CD14-positive monocyte (primary cell): ENCODE data around the gene AKR1B1. TPM values are rescaled to one million over a fixed set of nuclear protein-coding genes. Genes with fewer than 3 reads are reported as not detected.
A peak's percentile ranks its signal among the peaks of the same experiment; 100 is the strongest.

Experiments
- DNase-seq, 3 donors: peaks; one replicate each; pipeline ENCODE4 v3.0.0-alpha.2; 2011 to 2022
- H2AFZ ChIP-seq: 2 replicates; pipeline ENCODE4 v1.6.0; 2012; ENCODE audit warnings: mild to moderate bottlenecking, low read depth, low read length, inconsistent platforms; ENCODE audit not compliant: insufficient read depth, poor library complexity, severe bottlenecking
- H3K27ac ChIP-seq, 2 donors: 1 replicate in 1 of 2; 2 replicates in 1 of 2; pipeline ENCODE4 v1.5.1; 2012 to 2013; ENCODE audit warnings: low read length in 2 of 2, control low read depth in 1 of 2, inconsistent platforms in 1 of 2, low read depth in 1 of 2, mild to moderate bottlenecking in 1 of 2
- H3K27me3 ChIP-seq, 2 donors: one replicate each; pipeline versions ENCODE4 v1.6.0 to v1.6.1; 2011 to 2013; ENCODE audit warnings: low read length in 2 of 2; ENCODE audit not compliant: control insufficient read depth in 2 of 2, insufficient read depth in 2 of 2
- H3K36me3 ChIP-seq, 2 donors: replicated peaks in 1 of 2; 1 replicate in 1 of 2; 2 replicates in 1 of 2; pipeline versions ENCODE4 v1.5.1 to v1.6.1; 2012 to 2013; ENCODE audit warnings: low read length in 2 of 2, control low read depth in 1 of 2, inconsistent platforms in 1 of 2, mild to moderate bottlenecking in 1 of 2; ENCODE audit not compliant: insufficient read depth in 2 of 2, control insufficient read depth in 1 of 2
- H3K4me1 ChIP-seq, 2 donors: 1 replicate in 1 of 2; 2 replicates in 1 of 2; pipeline versions ENCODE4 v1.5.1 to v1.6.1; 2012 to 2013; ENCODE audit warnings: low read length in 2 of 2, control low read depth in 1 of 2, inconsistent platforms in 1 of 2, mild to moderate bottlenecking in 1 of 2, moderate library complexity in 1 of 2; ENCODE audit not compliant: insufficient read depth in 2 of 2, control insufficient read depth in 1 of 2
- H3K4me2 ChIP-seq: replicated peaks from 2 replicates; pipeline ENCODE3; 2012; ENCODE audit warnings: low read length, moderate library complexity, mild to moderate bottlenecking; ENCODE audit not compliant: poor library complexity, severe bottlenecking; ENCODE audit errors: extremely low read depth
- H3K4me3 ChIP-seq, 3 experiments: fragments of 200-600 bp in 1 of 3; sonication (generic) in 1 of 3; replicated peaks in 1 of 3; 1 replicate in 2 of 3; 2 replicates in 1 of 3; pipeline ENCODE4 v1.5.1; 2011 to 2013; ENCODE audit warnings: low read length in 3 of 3, mild to moderate bottlenecking in 3 of 3, control low read depth in 2 of 3, low read depth in 2 of 3, inconsistent platforms in 1 of 3, moderate library complexity in 1 of 3
- H3K79me2 ChIP-seq: 2 replicates; pipeline ENCODE4 v1.6.0; 2012; ENCODE audit warnings: mild to moderate bottlenecking, control low read depth, inconsistent platforms, low read length, moderate library complexity; ENCODE audit not compliant: insufficient read depth
- H3K9ac ChIP-seq: 2 replicates; pipeline ENCODE4 v1.6.0; 2017; ENCODE audit warnings: low read length, mild to moderate bottlenecking; ENCODE audit not compliant: insufficient read depth, poor library complexity, severe bottlenecking
- H3K9me3 ChIP-seq, 2 donors: replicated peaks in 1 of 2; 1 replicate in 1 of 2; 2 replicates in 1 of 2; pipeline versions ENCODE4 v1.5.1 to v1.6.1; 2012 to 2013; ENCODE audit warnings: low read length in 2 of 2, control low read depth in 1 of 2; ENCODE audit not compliant: control insufficient read depth in 1 of 2, insufficient read depth in 1 of 2
- H4K20me1 ChIP-seq: 2 replicates; pipeline ENCODE4 v1.6.0; 2012; ENCODE audit warnings: mild to moderate bottlenecking, low read length, control low read depth, moderate library complexity; ENCODE audit not compliant: insufficient read depth
- H3K27ac Mint-ChIP-seq, 7 donors: one replicate each; pipeline ENCODE4 v1.8.0; 2020; ENCODE audit warnings: mild to moderate bottlenecking in 7 of 7, mixed read lengths in 7 of 7, moderate library complexity in 6 of 7, inconsistent platforms in 2 of 7
- H3K27me3 Mint-ChIP-seq, 3 donors: one replicate each; pipeline ENCODE4 v1.8.0; 2021 to 2022; ENCODE audit warnings: low read depth in 3 of 3, mild to moderate bottlenecking in 3 of 3, mixed read lengths in 3 of 3, moderate library complexity in 3 of 3, inconsistent platforms in 1 of 3
- H3K36me3 Mint-ChIP-seq, 2 donors: one replicate each; pipeline ENCODE4 v1.8.0; 2020; ENCODE audit warnings: mixed read lengths in 2 of 2, inconsistent platforms in 1 of 2, mild to moderate bottlenecking in 1 of 2
- H3K4me1 Mint-ChIP-seq: one replicate; pipeline ENCODE4 v1.8.0; 2020; ENCODE audit warnings: mild to moderate bottlenecking, mixed read lengths
- H3K4me3 Mint-ChIP-seq, 2 donors: one replicate each; pipeline ENCODE4 v1.8.0; 2020; ENCODE audit warnings: mild to moderate bottlenecking in 2 of 2, mixed read lengths in 2 of 2, moderate library complexity in 1 of 2
- H3K9me3 Mint-ChIP-seq, 7 donors: one replicate each; pipeline ENCODE4 v1.8.0; 2020 to 2022; ENCODE audit warnings: mixed read lengths in 7 of 7, mild to moderate bottlenecking in 6 of 7, moderate library complexity in 6 of 7, inconsistent platforms in 2 of 7
- CTCF ChIP-seq: fragments of 200-600 bp; IDR thresholded peaks from one replicate; pipeline ENCODE4 v1.8.0; 2022; ENCODE audit warnings: antibody characterized with exemption, mild to moderate bottlenecking
- WGBS: methylation state at CpG from one replicate; pipeline ENCODE4 v1.1.5; 2013; ENCODE audit warnings: missing lambda C conversion rate; ENCODE audit not compliant: insufficient coverage; 5-methylcytosine and 5-hydroxymethylcytosine counted together
- intact Hi-C, 2 donors: fragments of 100-400 bp; cut with micrococcal nuclease; formaldehyde crosslinking; loops; one replicate each; pipeline versions ENCODE4 v1.15.0 to v1.15.1; 2023
- polyA plus RNA-seq, 3 donors: library from polyadenylated mRNA; depleted of rRNA in 1 of 3; unstranded in 2 of 3; stranded (reverse) in 1 of 3; fragments of 300-500 nt in 2 of 3; fragments of >200 nt in 1 of 3; fragmentation: Illumina TruSeq in 2 of 3; gene quantifications; 1 replicate in 2 of 3; 2 replicates in 1 of 3; pipeline ENCODE4 v1.2.3, GENCODE V29; 2012 to 2021

AKR1B1 gene
- polyA plus RNA-seq, 3 donors = 50.1 to 66.4 (median 62.6) TPM

- H3K27ac Mint-ChIP-seq = peak overlapping the region in 1 of 7 donors; percentile 31
- no peak overlapping the region for H2AFZ ChIP-seq
- H3K4me1 ChIP-seq = peaks cover 40 to 41% of the 10 kb centered on the region in 2 donors
- H3K27me3 ChIP-seq = no peaks in the 10 kb centered on the region
- intact Hi-C loops = no loop called here
- peaks cover 47% of the 10 kb centered on the region for H3K4me1 Mint-ChIP-seq
- H3K9me3 Mint-ChIP-seq = no peaks in the 10 kb centered on the region
- WGBS = 84% methylated on average over 7 of the region's 7 CpGs
- H4K20me1 ChIP-seq = no peaks in the 10 kb centered on the region
- no peak overlapping the region for H3K27ac ChIP-seq
- no peak overlapping the region for H3K4me3 Mint-ChIP-seq
- DNase-seq = no peak
- H3K9ac ChIP-seq = no peak overlapping the region
- H3K36me3 ChIP-seq = peaks cover 26 to 48% of the 10 kb centered on the region in 2 donors
- no peaks in the 10 kb centered on the region for H3K9me3 ChIP-seq
- H3K27me3 Mint-ChIP-seq = peaks cover 0 to 5% (median 1%) of the 10 kb centered on the region in 3 donors
- no peak for TF ChIP-seq CTCF
- H3K79me2 ChIP-seq = peaks cover 10% of the 10 kb centered on the region
- H3K4me2 ChIP-seq = no peak overlapping the region
- H3K36me3 Mint-ChIP-seq = peaks cover 55 to 61% of the 10 kb centered on the region in 2 donors
- no peak overlapping the region for H3K4me3 ChIP-seq
Measured at GRCh38 chr7:134449680-134450079, 9.2 kb downstream of the AKR1B1 start.

DNA sequence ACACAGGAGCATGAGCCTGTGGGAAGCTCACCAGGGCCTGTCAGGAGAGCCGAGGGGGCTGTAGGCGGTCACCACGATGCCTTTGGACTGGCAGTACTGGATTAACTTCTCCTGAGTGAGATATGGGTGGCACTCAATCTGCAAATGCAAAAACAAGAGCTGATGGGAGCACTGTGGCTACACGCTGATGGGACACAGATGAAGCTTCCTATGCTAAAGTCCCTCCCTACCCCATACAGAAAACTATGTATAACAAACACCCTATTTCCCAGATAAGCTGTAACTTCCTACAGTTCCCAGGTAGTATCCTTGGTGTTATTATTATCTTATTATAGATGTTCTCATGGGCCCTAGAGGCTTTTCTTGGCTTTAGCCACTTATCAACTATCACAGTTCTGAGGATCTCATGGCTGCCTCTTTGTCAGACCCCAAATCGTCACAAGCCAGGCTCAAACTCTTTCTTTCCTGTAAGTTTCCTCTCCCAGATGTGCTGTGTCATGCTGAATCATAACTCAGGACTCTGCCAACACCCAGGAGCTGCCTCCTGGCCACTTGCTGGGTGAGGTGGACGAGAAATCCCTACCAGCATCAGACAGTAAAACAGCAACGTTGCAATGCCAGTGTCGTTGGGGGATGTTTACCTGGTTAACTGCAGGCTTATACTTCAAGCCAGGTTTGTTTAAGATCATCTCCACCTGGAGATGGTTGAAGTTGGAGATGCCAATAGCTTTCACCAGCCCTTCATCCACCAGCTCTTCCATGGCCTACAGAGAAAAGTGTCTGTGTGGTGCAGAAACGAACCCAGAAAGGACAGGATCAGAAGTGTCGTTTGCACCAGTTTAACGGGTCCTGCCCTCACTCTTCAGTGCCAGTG, 10.3 kb downstream of the AKR1B1 start:
- peak overlapping the region in 5 of 7 donors; percentile 24 to 56 (median 46) for H3K27ac Mint-ChIP-seq

More for the DNA sequence above, 10.3 kb downstream of the AKR1B1 start:
- H3K79me2 ChIP-seq = peaks cover 10% of the 10 kb centered on the region
- H3K9ac ChIP-seq = peak overlapping the region; percentile 19
- WGBS = 86% methylated on average over 7 of the region's 11 CpGs
- H3K36me3 ChIP-seq = peaks cover 26 to 53% of the 10 kb centered on the region in 2 donors
- no peaks in the 10 kb centered on the region for H4K20me1 ChIP-seq
- peak in 2 of 3 donors; percentile 20 to 44 for DNase-seq
- intact Hi-C loops = no loop called here
- Mint-ChIP-seq H3K4me1 (peaks cover 47% of the 10 kb centered on the region), H3K4me3 (no peak overlapping the region), H3K9me3 (no peaks in the 10 kb centered on the region), H3K27me3 (peaks cover 0 to 6% (median 5%) of the 10 kb centered on the region in 3 donors), H3K36me3 (peaks cover 58 to 61% of the 10 kb centered on the region in 2 donors)
- no peak overlapping the region for H3K4me2 ChIP-seq
- H3K4me1 ChIP-seq = peaks cover 40 to 41% of the 10 kb centered on the region in 2 donors
- no peaks in the 10 kb centered on the region for H3K27me3 ChIP-seq
- H3K9me3 ChIP-seq = no peaks in the 10 kb centered on the region
- no peak overlapping the region for H3K4me3 ChIP-seq
- H3K27ac ChIP-seq = peak overlapping the region in 1 of 2 donors; percentile 38
- peak overlapping the region; percentile 19 for H2AFZ ChIP-seq
- TF ChIP-seq CTCF = no peak
